Activated CD4-positive, alpha-beta T cell treated with anti-CD3 and anti-CD28 coated beads, Interleukin-2, amount 50 U/mL, for 48 hours (primary cell): ENCODE measurements around the gene SPECC1L.

Experiments used
- DNase-seq, 2 experiments: peaks; one replicate each; pipeline ENCODE4 v3.0.0-alpha.2; 2020

Gene SPECC1L

GRCh38 chr22:24455039-24455438 is 184.4 kb downstream of the SPECC1L start:
- no peak for DNase-seq

DNA sequence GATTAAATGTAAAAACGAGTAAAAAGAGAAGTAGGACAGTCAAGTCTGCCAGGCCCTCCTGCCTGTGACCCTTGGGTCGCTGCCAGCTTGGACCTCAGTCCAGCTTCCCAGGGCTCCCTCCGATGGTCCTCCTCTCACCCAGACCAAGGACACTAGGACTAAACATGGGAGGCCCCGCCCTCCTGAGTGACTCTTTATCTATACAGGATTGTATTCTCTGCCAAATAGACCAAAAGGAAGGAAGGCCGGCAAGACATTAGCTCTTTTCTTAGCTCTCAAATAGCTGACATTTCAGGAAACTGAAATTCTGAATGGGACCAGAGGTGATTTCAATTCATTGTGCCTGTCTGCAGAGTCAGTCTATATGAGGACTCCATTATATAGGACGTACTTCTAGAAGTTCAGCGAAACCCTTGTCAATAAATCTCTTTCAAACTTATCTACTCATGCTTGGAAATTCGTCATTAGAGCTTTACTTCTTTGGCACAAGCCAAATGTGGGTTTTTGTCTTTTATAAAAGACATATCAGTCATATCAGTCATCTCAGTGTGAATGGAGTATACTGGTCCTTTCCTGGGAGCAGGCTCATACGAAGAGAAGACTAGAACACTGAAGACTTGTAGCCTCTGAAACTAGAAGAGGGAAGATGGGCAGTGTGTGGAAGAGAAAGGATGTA is 185.3 kb downstream of the SPECC1L start:
- no peak for DNase-seq

DNA sequence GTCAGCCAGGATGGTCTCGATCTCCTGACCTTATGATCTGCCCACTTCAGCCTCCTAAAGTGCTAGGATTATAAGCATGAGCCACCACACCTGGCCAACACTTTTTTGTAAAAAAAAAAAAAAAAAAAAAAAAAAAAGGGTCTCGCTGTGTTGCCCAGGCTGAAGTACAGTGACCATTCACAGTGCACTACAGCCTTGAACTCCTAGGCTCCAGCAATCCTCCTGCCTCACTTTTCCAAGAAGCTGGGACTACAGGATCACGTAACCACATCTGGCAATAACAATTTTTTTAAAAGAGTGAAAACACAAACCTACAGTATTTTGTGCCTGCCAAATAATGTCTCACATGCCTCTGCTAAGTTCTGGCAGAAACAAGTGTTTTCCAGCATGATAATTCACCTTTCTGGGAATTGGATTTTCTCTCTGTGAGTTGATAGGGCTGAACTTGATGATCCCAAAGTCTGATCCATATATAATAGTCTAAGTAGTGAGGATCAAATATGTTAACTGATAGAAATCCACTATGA is 187.3 kb downstream of the SPECC1L start:
- no peak for DNase-seq

- DNase-seq: no peak
These were observed 189.3 kb downstream of the SPECC1L start for GRCh38 chr22:24459911-24460310.

- DNase-seq: peak in 1 of 2 experiments; percentile 30
These were observed 189.9 kb downstream of the SPECC1L start for GRCh38 chr22:24460418-24461089.

DNA sequence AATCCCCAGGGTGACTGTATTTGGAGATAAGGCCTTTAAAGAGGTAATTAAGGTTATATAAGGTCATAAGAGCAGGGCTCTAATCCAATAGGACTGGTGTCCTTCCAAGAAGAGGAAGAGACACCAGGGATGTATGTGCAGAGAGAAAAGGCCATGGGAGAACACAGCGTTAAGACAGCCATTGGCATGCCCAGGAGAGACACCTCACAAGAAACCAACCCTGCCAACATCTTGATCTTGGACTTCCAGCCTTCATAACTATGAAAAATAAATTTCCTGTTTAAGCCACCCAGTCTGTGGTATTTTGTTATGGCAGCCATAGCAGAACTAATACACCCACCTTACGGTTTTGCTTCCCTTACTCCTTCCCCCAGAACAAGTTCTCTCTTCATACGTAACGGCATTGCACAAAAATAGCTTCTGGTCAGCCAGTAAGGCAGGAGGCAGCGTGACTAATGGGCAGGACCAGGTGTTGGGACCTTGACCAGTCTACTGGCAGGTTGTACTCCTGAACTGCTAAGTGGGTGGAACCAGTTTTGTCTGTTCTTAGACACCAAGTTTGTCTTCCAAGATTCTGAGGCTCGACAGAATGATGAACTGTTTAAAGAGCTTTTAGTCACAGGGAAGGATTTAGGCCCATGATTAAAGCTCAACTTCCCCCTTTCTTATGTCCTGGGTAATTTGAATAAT is 192.6 kb downstream of the SPECC1L start:
- DNase-seq: no peak

DNA sequence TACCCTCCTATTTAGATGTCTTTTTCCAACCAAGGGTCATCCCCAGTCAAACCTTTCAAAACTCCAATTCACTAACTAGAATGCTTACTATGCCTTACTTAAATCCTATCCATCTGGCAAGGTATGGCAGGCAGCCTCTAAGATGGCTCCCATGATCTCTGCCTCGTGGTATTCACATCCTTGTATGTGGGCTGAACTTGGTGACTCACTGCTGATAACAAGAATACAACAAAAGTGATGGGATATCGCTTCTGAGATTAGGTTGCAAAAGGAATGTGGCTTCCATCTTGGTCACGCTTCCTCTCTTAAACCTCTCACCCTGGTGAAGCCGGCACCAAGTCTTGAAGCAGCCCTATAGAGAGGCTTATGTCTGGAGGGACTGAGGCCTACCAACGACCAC is 194.9 kb downstream of the SPECC1L start:
- no peak for DNase-seq

GRCh38 chr22:24465975-24466374 is 195.3 kb downstream of the SPECC1L start:
- no peak for DNase-seq

DNA sequence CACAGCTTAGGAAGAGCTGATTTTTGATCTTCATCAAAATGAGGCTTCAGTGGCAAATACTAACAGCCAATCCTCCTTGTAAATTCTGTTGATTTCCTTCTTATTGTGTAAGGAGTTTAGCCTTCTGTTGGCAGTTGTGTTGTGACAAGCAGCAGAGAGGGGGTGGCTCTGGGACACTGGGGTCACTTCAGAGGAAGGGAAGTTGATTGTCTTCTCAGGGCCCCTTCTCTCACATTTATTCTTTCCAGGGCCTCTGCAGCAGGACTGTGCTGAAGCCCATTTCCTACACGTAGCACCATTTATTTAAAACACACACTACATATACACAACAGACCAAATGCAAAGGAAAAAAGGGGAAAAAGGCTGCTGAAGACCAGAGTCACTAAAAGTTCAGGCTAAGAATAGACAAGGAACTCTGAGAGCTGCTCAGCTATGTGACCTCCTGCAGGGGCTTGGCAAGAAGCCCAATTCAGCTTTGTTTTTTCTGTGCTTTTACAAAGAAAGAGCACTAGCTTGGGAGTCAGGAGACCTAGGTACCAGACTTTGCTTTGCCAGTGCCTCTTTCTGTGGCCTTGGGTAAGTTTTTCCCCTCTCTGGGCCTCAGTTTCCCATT is 196.2 kb downstream of the SPECC1L start:
- DNase-seq: no peak

DNA sequence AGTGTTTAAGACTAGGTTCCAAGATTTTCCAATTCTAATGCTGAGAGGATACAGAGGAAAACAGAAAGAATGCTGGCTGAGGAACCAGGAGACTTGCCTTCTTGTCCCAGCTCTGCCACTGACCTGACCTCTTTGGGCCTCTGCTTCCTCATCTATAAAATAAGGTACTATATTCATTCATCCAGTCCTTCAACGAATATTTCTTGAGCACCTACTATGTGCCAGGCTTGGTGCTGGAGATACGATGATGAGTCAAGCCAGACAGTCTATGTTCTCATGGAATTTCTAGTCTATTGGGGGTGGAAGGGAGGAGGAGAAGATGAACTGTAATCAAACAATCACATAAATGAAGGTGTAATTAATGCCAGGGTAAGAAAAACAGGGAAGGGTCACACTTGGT is 196.7 kb downstream of the SPECC1L start:
- no peak for DNase-seq
